SU-DHL-6 (cell line): ENCODE measurements around the gene RBMXL2.

Experiments used
- CTCF ChIP-seq: fragments of 200-600 bp; sonication (generic); IDR thresholded peaks from one replicate; pipeline ENCODE4 v1.5.1; 2017; ENCODE audit warnings: antibody characterized with exemption, mild to moderate bottlenecking, low read length, moderate library complexity; ENCODE audit not compliant: insufficient read depth, poor library complexity, severe bottlenecking
- EZH2phosphoT487 ChIP-seq: fragments of 200-600 bp; sonication (generic), shearing (Covaris generic); conservative IDR thresholded peaks from 2 replicates; pipeline ENCODE4 v1.6.1; 2018; ENCODE audit warnings: mild to moderate bottlenecking, antibody characterized with exemption, low read length, moderate library complexity, mixed read lengths

GRCh38 chr11:7072401-7073028 is 16.3 kb upstream of the RBMXL2 start:
- TF ChIP-seq CTCF (no peak), EZH2phosphoT487 (no peak)
